Neural cell (in vitro differentiated cells): ENCODE data around the gene SFMBT2.

Experiments used
- EP300 ChIP-seq: fragments of 450-650 bp; conservative IDR thresholded peaks from 2 replicates; pipeline ENCODE4 v1.6.1; 2014; ENCODE audit warnings: antibody characterized with exemption, mild to moderate bottlenecking, moderate library complexity; ENCODE audit not compliant: poor library complexity, severe bottlenecking
- EZH2 ChIP-seq: fragments of 200-600, 300-800 bp; shearing (Covaris generic), sonication (generic); IDR thresholded peaks from 2 replicates; pipeline ENCODE4 v1.6.1; 2014; ENCODE audit warnings: antibody characterized with exemption, low read length, borderline replicate concordance, mild to moderate bottlenecking; ENCODE audit not compliant: insufficient read depth, poor library complexity, severe bottlenecking
- RAD21 ChIP-seq: fragments of 450-650 bp; conservative IDR thresholded peaks from 2 replicates; pipeline ENCODE4 v1.6.1; 2014; ENCODE audit warnings: antibody characterized with exemption, mild to moderate bottlenecking, moderate library complexity
- TF ChIP-seq, protein P1 (sequence below): fragments of 450-650 bp; IDR thresholded peaks from 2 replicates; pipeline ENCODE4 v1.5.1; 2014; ENCODE audit warnings: antibody characterized with exemption, mild to moderate bottlenecking, moderate library complexity; ENCODE audit not compliant: poor library complexity, severe bottlenecking
- TF ChIP-seq, protein P2 (sequence below): IDR thresholded peaks from 2 replicates; pipeline ENCODE4 v1.6.1; 2012; ENCODE audit warnings: borderline replicate concordance

DNA sequence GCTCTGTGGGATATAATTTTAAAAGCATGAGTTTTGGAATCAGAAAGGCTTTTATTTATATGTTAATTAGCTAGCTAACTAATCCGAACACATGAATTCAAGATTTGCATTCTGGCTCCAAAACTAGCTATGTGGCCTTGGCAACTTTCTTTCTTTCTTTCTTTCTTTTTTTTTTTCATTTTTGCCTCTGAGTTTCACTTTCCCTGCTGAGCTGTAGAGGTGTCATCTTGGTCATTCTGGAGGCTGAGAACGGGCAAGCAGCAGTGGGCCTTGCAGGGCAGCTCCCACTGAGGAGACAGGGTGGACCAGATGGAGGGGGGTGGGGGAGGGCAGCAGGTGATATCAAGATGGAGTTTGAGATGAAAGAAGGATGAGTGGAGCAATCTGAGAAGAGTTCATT, 24.8 kb upstream of the SFMBT2 start:
- TF ChIP-seq EZH2: no peak
- TF ChIP-seq, protein P1, sequence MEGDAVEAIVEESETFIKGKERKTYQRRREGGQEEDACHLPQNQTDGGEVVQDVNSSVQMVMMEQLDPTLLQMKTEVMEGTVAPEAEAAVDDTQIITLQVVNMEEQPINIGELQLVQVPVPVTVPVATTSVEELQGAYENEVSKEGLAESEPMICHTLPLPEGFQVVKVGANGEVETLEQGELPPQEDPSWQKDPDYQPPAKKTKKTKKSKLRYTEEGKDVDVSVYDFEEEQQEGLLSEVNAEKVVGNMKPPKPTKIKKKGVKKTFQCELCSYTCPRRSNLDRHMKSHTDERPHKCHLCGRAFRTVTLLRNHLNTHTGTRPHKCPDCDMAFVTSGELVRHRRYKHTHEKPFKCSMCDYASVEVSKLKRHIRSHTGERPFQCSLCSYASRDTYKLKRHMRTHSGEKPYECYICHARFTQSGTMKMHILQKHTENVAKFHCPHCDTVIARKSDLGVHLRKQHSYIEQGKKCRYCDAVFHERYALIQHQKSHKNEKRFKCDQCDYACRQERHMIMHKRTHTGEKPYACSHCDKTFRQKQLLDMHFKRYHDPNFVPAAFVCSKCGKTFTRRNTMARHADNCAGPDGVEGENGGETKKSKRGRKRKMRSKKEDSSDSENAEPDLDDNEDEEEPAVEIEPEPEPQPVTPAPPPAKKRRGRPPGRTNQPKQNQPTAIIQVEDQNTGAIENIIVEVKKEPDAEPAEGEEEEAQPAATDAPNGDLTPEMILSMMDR: no peak
- no peak for TF ChIP-seq RAD21
- TF ChIP-seq EP300: no peak
- TF ChIP-seq, protein P2, sequence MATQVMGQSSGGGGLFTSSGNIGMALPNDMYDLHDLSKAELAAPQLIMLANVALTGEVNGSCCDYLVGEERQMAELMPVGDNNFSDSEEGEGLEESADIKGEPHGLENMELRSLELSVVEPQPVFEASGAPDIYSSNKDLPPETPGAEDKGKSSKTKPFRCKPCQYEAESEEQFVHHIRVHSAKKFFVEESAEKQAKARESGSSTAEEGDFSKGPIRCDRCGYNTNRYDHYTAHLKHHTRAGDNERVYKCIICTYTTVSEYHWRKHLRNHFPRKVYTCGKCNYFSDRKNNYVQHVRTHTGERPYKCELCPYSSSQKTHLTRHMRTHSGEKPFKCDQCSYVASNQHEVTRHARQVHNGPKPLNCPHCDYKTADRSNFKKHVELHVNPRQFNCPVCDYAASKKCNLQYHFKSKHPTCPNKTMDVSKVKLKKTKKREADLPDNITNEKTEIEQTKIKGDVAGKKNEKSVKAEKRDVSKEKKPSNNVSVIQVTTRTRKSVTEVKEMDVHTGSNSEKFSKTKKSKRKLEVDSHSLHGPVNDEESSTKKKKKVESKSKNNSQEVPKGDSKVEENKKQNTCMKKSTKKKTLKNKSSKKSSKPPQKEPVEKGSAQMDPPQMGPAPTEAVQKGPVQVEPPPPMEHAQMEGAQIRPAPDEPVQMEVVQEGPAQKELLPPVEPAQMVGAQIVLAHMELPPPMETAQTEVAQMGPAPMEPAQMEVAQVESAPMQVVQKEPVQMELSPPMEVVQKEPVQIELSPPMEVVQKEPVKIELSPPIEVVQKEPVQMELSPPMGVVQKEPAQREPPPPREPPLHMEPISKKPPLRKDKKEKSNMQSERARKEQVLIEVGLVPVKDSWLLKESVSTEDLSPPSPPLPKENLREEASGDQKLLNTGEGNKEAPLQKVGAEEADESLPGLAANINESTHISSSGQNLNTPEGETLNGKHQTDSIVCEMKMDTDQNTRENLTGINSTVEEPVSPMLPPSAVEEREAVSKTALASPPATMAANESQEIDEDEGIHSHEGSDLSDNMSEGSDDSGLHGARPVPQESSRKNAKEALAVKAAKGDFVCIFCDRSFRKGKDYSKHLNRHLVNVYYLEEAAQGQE: no peak
